GM18511 (cell line): ENCODE results near the gene BNIP5.
"Not testable (repeated sequence)": the region's sequence is repeated elsewhere in the genome, so short reads cannot be mapped to it uniquely, and the experiment has no call there.

ENCODE experiments used
- ATAC-seq: cut with Tn5 transposase; IDR thresholded peaks from one replicate; pipeline ENCODE4 v1.9.1; 2021; ENCODE audit warnings: mild to moderate bottlenecking, moderate library complexity; ENCODE audit not compliant: unreplicated experiment

BNIP5 gene

DNA sequence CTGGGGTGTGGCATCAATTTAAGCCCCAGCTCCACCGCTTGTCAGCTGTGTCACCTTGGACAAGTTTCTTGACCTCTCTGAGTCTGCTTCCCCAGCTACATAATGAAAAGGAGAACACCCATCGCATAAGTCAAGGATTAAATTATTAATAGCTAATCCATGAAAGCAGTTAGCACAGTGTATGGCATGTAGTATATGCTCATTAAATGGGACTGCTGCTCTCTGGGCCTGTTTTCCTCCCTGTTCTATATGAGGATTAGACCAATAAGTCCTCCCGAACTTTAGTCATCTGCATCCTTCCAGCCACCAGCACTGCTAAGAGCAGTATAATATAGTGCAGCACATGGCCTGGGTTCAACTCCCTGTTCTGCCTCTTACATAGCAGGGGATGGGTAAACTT lies 31.1 kb upstream of the BNIP5 start:
- ATAC-seq = no peak

GRCh38 chr6:36364669-36365479 lies 28.2 kb upstream of the BNIP5 start:
- peak; percentile 65 for ATAC-seq

DNA sequence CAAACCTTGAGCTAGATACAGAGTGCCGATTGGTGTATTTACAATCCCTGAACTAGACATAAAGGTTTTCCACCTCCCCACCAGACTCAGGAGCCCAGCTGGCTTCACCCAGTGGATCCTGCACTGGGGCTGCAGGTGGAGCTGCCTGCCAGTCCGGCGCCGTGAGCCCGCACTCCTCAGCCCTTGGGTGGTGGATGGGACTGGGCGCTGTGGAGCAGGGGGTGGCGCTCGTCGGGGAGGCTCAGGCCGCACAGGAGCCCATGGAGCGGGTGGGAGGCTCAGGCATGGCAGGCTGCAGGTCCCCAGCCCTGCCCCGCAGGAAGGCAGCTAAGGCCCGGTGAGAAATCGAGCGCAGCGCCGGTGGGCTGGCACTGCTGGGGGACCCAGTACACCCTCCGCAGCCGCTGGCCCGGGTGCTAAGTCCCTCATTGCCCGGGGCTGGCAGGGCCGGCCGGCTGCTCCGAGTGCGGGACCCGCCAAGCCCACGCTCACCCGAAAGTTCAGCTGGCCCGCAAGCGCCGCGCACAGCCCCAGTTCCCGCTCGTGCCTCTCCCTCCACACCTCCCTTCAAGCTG lies 27.5 kb upstream of the BNIP5 start:
- not testable (repeated sequence) for ATAC-seq

DNA sequence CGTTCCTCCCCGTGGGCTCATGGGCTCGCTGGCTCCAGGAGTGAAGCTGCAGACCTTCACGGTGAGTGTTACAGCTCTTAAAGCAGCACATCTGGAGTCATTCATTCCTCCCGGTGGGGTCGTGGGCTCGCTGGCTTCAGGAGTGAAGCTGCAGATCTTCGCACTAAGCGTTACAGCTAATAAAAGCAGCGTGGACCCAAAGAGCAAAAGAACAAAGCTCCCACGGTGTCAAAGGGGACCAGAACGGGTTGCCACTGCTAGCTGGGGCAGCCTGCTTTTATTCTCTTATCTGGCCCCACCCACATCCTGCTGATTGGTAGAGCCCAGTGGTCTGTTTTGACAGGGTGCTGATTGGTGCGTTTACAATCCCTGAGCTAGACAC lies 26.7 kb upstream of the BNIP5 start:
- not testable (repeated sequence) for ATAC-seq

- no peak for ATAC-seq
Observed at GRCh38 chr6:36362551-36363370, 26.1 kb upstream of the BNIP5 start.

GRCh38 chr6:36361071-36361470 lies 24.4 kb upstream of the BNIP5 start:
- ATAC-seq = no peak

GRCh38 chr6:36360241-36361054 lies 23.8 kb upstream of the BNIP5 start:
- peak; percentile 50 for ATAC-seq

GRCh38 chr6:36358226-36358915 lies 21.7 kb upstream of the BNIP5 start:
- ATAC-seq = peak; percentile 50

DNA sequence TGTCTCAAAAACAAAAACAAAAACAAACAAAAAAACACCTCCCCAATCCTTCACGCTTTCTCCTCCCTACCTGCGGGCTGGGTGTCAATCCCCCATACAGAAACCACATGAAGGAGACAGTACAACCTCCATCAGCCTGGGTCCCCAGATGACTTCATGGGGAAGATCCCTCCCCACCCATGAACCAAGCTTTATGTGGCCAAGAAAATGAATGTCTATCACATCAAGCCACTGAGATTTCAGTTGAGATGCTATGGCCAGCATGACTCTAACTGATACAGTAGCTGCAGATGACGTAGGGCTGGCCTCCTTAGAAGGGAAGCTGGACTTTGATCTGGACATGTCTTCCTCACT lies 21.2 kb upstream of the BNIP5 start:
- peak; percentile 40 for ATAC-seq

DNA sequence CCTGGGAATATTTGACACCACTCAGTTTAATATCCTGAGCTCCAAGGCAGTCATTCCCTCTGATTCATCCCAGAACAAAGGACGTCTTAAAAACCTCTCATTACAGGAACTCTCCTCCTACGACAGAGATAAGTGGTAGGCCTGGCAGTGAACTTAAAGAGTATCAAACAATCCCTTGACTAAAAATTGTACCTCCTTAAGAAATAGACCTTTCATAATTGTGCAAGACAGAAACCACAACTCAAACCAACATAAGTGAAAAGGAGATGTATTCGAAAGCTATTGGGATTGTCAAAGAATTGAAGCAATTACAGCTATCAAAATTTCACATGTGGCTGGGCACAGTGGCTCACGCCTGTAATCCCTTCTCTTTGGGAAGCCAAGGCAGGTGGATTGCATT lies 19.1 kb upstream of the BNIP5 start:
- ATAC-seq = no peak

DNA sequence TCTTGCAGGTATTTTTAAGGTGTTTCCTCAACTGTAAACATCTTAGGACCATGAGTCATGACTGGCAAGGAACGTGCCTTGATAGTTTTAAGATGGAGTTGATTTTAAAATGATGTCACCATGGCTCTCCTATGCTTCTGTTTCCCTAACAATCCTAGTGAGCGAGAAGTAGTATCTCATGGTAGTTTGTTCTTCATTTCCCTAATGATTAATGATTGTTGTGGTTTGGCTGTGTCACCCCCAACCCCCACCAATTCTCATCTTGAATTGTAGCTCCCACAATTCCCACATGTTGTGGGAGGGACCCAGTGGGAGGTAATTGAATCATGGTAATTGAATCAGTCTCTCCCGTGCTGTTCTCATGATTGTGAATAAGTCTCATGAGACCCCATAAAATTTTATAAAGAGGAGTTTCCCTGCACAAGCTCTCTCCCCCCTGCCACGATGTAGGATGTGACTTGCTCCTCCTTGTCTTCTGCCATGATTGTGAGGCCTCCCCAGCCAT lies 16.8 kb upstream of the BNIP5 start:
- ATAC-seq = no peak

DNA sequence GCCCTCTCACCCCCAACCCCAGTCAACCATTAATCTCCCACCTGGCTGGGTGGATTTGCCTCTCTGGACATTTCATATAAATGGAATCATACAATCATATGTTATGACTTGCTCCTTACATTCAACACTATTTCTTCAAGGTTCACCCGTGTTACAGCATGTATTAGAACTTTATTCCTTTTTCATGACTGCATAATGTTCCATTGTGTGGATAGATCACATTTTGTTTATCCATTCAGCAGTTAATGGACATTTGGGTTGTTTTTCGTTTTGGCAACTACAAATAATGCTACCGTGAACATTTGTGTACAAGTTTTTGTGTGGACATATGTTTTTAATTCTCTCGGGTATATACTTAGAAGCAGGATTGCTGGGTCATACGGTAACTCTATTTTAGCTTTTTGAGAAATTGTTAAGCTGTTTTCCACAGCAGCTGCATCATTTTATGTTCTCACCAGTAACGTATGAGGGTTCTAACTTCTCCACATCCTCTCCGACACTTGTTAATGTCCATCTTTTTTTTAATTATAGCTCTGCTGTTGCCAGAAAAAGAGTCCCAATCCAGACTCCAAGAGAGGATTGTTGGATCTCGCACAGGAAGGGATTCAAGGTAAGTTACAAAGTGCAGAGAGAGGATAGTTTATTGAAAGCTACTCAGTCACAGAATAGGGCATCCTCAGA lies 15.9 kb upstream of the BNIP5 start:
- no peak for ATAC-seq

GRCh38 chr6:36350681-36351571 lies 14.2 kb upstream of the BNIP5 start:
- no peak for ATAC-seq

DNA sequence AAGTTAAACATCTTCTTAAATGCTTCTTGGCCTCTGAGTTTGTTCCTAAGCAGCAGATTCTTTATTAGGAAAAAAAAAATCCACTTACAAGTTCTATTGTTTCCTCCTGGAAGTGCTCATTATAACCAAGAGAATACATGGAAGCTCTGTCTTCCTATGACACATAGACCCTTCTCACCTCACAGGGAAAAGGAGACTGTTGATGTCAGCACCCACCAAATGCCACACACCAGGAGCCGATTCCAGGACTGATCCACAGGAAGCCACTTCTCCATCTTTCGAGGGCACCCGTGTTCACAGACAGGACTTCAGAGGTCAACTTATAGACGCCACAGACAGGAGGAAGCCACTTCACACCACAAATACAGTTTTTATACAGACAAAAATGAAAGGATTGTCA lies 13.4 kb upstream of the BNIP5 start:
- ATAC-seq = no peak

GRCh38 chr6:36349240-36349639 lies 12.6 kb upstream of the BNIP5 start:
- ATAC-seq = no peak

GRCh38 chr6:36347621-36348020 lies 10.9 kb upstream of the BNIP5 start:
- ATAC-seq = no peak

DNA sequence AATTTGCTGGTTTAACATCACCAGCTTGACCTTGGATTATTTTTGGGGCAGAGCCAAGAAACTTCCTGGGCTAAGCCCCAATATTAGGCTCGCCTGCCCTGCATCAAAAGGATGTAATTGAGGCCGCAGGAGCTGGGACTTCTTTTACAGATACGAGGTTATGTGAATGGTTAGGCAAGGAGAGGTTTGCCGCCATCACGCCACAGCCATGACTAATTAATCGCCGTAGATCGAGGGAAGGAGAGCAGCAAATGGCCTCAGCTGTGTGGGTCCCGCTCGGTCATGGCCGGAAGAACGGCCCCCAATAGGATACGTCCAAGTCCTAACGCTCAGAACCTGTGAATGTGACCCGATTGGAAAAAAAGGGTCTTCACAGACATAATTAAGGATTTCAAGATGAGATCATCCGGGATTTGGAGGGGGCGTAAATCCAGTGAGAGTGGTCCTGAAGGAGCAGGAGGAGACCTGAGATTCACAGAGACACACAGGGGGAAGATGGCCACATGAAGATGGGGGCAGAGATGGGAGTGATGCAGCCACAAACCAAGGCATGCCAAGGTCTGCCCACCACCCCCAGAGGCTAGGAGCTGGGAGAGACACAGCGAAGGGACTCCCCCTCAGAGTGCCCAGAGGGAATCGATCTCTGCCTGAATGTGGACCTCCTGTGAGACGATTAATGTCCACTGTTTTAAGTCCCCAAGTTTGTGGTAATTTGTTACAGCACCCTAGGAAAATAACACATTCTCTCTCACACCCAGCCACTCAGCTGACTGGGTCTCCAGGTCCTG lies 10.0 kb upstream of the BNIP5 start:
- no peak for ATAC-seq
